COLO829 (cell line): ENCODE data around the gene FAM25A.
"Not testable (repeated sequence)": the region's sequence is repeated elsewhere in the genome, so short reads cannot be mapped to it uniquely, and the experiment has no call there.

ENCODE experiments used
- DNase-seq: peaks from one replicate; pipeline ENCODE4 v3.0.0; 2012; ENCODE audit warnings: low spot score

FAM25A gene

GRCh38 chr10:87013528-87013927 lies 6.6 kb upstream of the FAM25A start:
- not testable (repeated sequence) for DNase-seq

GRCh38 chr10:87014986-87015716 lies 4.9 kb upstream of the FAM25A start:
- DNase-seq: not testable (repeated sequence)

GRCh38 chr10:87018127-87018526 lies 2.0 kb upstream of the FAM25A start:
- not testable (repeated sequence) for DNase-seq

- not testable (repeated sequence) for DNase-seq
These were observed 1.0 kb upstream of the FAM25A start for GRCh38 chr10:87019066-87019465.

GRCh38 chr10:87019504-87019903 lies 590 bp upstream of the FAM25A start:
- DNase-seq: not testable (repeated sequence)

GRCh38 chr10:87025285-87025958 lies 5.3 kb downstream of the FAM25A start:
- not testable (repeated sequence) for DNase-seq

- DNase-seq: not testable (repeated sequence)
These were observed 6.8 kb downstream of the FAM25A start for GRCh38 chr10:87026747-87027508.

- DNase-seq: not testable (repeated sequence)
These were observed 10.3 kb downstream of the FAM25A start for GRCh38 chr10:87030419-87030818.

GRCh38 chr10:87030912-87031635 lies 11.0 kb downstream of the FAM25A start:
- DNase-seq: no peak

GRCh38 chr10:87036623-87037022 lies 16.5 kb downstream of the FAM25A start:
- no peak for DNase-seq

- no peak for DNase-seq
These were observed 18.2 kb downstream of the FAM25A start for GRCh38 chr10:87038286-87038717.

GRCh38 chr10:87038786-87039185 lies 18.7 kb downstream of the FAM25A start:
- DNase-seq: no peak

GRCh38 chr10:87043579-87043978 lies 23.5 kb downstream of the FAM25A start:
- not testable (repeated sequence) for DNase-seq

- no peak for DNase-seq
These were observed 25.4 kb downstream of the FAM25A start for GRCh38 chr10:87045434-87045938.

- DNase-seq: no peak
These were observed 33.0 kb downstream of the FAM25A start for GRCh38 chr10:87053111-87053510.

- DNase-seq: no peak
These were observed 33.6 kb downstream of the FAM25A start for GRCh38 chr10:87053577-87054181.

- DNase-seq: no peak
These were observed 34.5 kb downstream of the FAM25A start for GRCh38 chr10:87054373-87055295.

- DNase-seq: no peak
These were observed 38.1 kb downstream of the FAM25A start for GRCh38 chr10:87058171-87058570.

GRCh38 chr10:87059401-87059800 lies 39.3 kb downstream of the FAM25A start:
- no peak for DNase-seq

GRCh38 chr10:87060280-87060928 lies 40.3 kb downstream of the FAM25A start:
- no peak for DNase-seq
